ENCODE data around the gene ST3GAL3.

Gene ST3GAL3

GRCh38 chr1:43835082-43836021, 128.0 kb downstream of the ST3GAL3 start:
- peak; percentile 74 for DNase-seq (ENCODE audit: low read depth)
- H3K4me3 ChIP-seq (ENCODE audit: low read depth, low read length): no peak overlapping the region

- H3K4me3 ChIP-seq (ENCODE audit: low read depth, low read length): no peak overlapping the region
- no peak for DNase-seq (ENCODE audit: low read depth)
Measured at GRCh38 chr1:43836267-43836951, 129.1 kb downstream of the ST3GAL3 start.

GRCh38 chr1:43839056-43839455, 131.7 kb downstream of the ST3GAL3 start:
- no peak for DNase-seq (ENCODE audit: low read depth)
- no peak overlapping the region for H3K4me3 ChIP-seq (ENCODE audit: low read depth, low read length)

- no peak for DNase-seq (ENCODE audit: low read depth)
- no peak overlapping the region for H3K4me3 ChIP-seq (ENCODE audit: low read depth, low read length)
Measured at GRCh38 chr1:43841321-43842174, 134.2 kb downstream of the ST3GAL3 start.

GRCh38 chr1:43842175-43842498, 134.8 kb downstream of the ST3GAL3 start:
- H3K4me3 ChIP-seq (ENCODE audit: low read depth, low read length): no peak overlapping the region
- DNase-seq (ENCODE audit: low read depth): no peak

- H3K4me3 ChIP-seq (ENCODE audit: low read depth, low read length): no peak overlapping the region
Measured at GRCh38 chr1:43843684-43844083, 136.3 kb downstream of the ST3GAL3 start.

GRCh38 chr1:43844114-43844513, 136.8 kb downstream of the ST3GAL3 start:
- no peak overlapping the region for H3K4me3 ChIP-seq (ENCODE audit: low read depth, low read length)

More at GRCh38 chr1:43843684-43844083, 136.3 kb downstream of the ST3GAL3 start:
- no peak for DNase-seq (ENCODE audit: low read depth)

GRCh38 chr1:43847290-43847689, 140.0 kb downstream of the ST3GAL3 start:
- no peak for DNase-seq (ENCODE audit: low read depth)
- no peak overlapping the region for H3K4me3 ChIP-seq (ENCODE audit: low read depth, low read length)

More at GRCh38 chr1:43844114-43844513, 136.8 kb downstream of the ST3GAL3 start:
- no peak for DNase-seq (ENCODE audit: low read depth)

- no peak overlapping the region for H3K4me3 ChIP-seq (ENCODE audit: low read depth, low read length)
- no peak for DNase-seq (ENCODE audit: low read depth)
Measured at GRCh38 chr1:43847882-43848281, 140.5 kb downstream of the ST3GAL3 start.

GRCh38 chr1:43849670-43850069, 142.3 kb downstream of the ST3GAL3 start:
- DNase-seq (ENCODE audit: low read depth): no peak
- H3K4me3 ChIP-seq (ENCODE audit: low read depth, low read length): no peak overlapping the region

- DNase-seq (ENCODE audit: low read depth): no peak
- H3K4me3 ChIP-seq (ENCODE audit: low read depth, low read length): no peak overlapping the region
Measured at GRCh38 chr1:43850591-43851233, 143.4 kb downstream of the ST3GAL3 start.

GRCh38 chr1:43851561-43852338, 144.4 kb downstream of the ST3GAL3 start:
- H3K4me3 ChIP-seq (ENCODE audit: low read depth, low read length): no peak overlapping the region
- no peak for DNase-seq (ENCODE audit: low read depth)

- DNase-seq (ENCODE audit: low read depth): peak; percentile 67
- no peak overlapping the region for H3K4me3 ChIP-seq (ENCODE audit: low read depth, low read length)
Measured at GRCh38 chr1:43853161-43853921, 146.0 kb downstream of the ST3GAL3 start.

GRCh38 chr1:43854473-43854872, 147.1 kb downstream of the ST3GAL3 start:
- no peak overlapping the region for H3K4me3 ChIP-seq (ENCODE audit: low read depth, low read length)
- DNase-seq (ENCODE audit: low read depth): no peak

- DNase-seq (ENCODE audit: low read depth): no peak
- no peak overlapping the region for H3K4me3 ChIP-seq (ENCODE audit: low read depth, low read length)
Measured at GRCh38 chr1:43856188-43856587, 148.9 kb downstream of the ST3GAL3 start.

GRCh38 chr1:43857163-43857562, 149.8 kb downstream of the ST3GAL3 start:
- H3K4me3 ChIP-seq (ENCODE audit: low read depth, low read length): no peak overlapping the region

GRCh38 chr1:43858324-43858723, 151.0 kb downstream of the ST3GAL3 start:
- peak; percentile 98 for DNase-seq (ENCODE audit: low read depth)
- H3K4me3 ChIP-seq (ENCODE audit: low read depth, low read length): no peak overlapping the region

More at GRCh38 chr1:43857163-43857562, 149.8 kb downstream of the ST3GAL3 start:
- no peak for DNase-seq (ENCODE audit: low read depth)

- no peak overlapping the region for H3K4me3 ChIP-seq (ENCODE audit: low read depth, low read length)
- peak; percentile 38 for DNase-seq (ENCODE audit: low read depth)
Measured at GRCh38 chr1:43861337-43861736, 154.0 kb downstream of the ST3GAL3 start.

All from skeletal muscle cell (primary cell).